GM12878 (cell line): ENCODE measurements around the gene ASIP. TPM values are rescaled to one million over a fixed set of nuclear protein-coding genes. Genes with fewer than 3 reads are reported as not detected.

Experiments used
- ATAC-seq: fragments of 200-7000 bp; cut with Tn5 transposase; 3 replicates; pipeline ENCODE4 v1.9.1; 2020; ENCODE audit warnings: mild to moderate bottlenecking, moderate library complexity
- BruUV-seq: library from RNA; stranded (reverse); fragments of 400-500 nt; replicated peaks from 2 replicates; lab custom pipeline; 2021; lab: Mats Ljungman, UMichigan
- CTCF ChIA-PET: fragments of 300-600 bp; sonication (Branson Sonifier 250); formaldehyde crosslinking; extraction: SDS; loops from one replicate; lab custom pipeline; 2021; ENCODE audit warnings: inconsistent platforms; lab: Yijun Ruan, JAX
- POLR2A ChIA-PET: fragments of 350-600 bp; formaldehyde crosslinking; extraction: SDS; loops from one replicate; lab custom pipeline; 2021; ENCODE audit warnings: inconsistent platforms; lab: Charles Lee
- RAD21 ChIA-PET: fragments of 300-600 bp; sonication (Branson Sonifier 250); formaldehyde crosslinking; loops from one replicate; lab custom pipeline; 2023; ENCODE audit warnings: antibody characterized with exemption; ENCODE audit not compliant: unreplicated experiment; lab: Charles Lee
- SMC1A ChIA-PET: fragments of 300-600 bp; sonication (Branson Sonifier 250); formaldehyde crosslinking; loops from one replicate; lab custom pipeline; 2023; ENCODE audit not compliant: unreplicated experiment, uncharacterized antibody; lab: Charles Lee
- DNase-seq: peaks from one replicate; pipeline ENCODE4 v3.0.0-alpha.2; 2011; ENCODE audit warnings: low read depth, low spot score
- FAIRE-seq: peaks from 3 replicates; lab custom pipeline; 2011; peaks lifted over from hg19 to GRCh38; lab: Jason Lieb, UNC
- H2AFZ ChIP-seq: 2 replicates; pipeline ENCODE4 v1.6.0; 2011; ENCODE audit warnings: low read depth, low read length, control low read depth; ENCODE audit not compliant: control insufficient read depth
- H3K27ac ChIP-seq: 2 replicates; pipeline ENCODE4 v1.5.1; 2011; ENCODE audit warnings: control low read depth; ENCODE audit not compliant: control insufficient read depth, insufficient read depth
- H3K27me3 ChIP-seq, 2 experiments: replicated peaks in 1 of 2; 2 replicates each; pipeline versions ENCODE4 v1.6.0 to v1.6.1; 2011; ENCODE audit warnings: low read length in 1 of 2; ENCODE audit not compliant: control insufficient read depth in 2 of 2, insufficient read depth in 2 of 2
- H3K36me3 ChIP-seq, 2 experiments: 2 replicates each; pipeline ENCODE4 v1.5.1; 2011; ENCODE audit warnings: low read length in 1 of 2; ENCODE audit not compliant: control insufficient read depth in 2 of 2, insufficient read depth in 2 of 2
- H3K4me1 ChIP-seq: 2 replicates; pipeline ENCODE4 v1.6.1; 2011; ENCODE audit warnings: mild to moderate bottlenecking, low read length, moderate library complexity, mixed read lengths; ENCODE audit not compliant: control insufficient read depth, insufficient read depth
- H3K4me2 ChIP-seq: 2 replicates; pipeline ENCODE4 v1.6.0; 2011; ENCODE audit warnings: control low read depth; ENCODE audit not compliant: control insufficient read depth, insufficient read depth
- H3K4me3 ChIP-seq: fragments of 200-600 bp; sonication (generic); 2 replicates; pipeline ENCODE4 v1.5.1; 2016
- H3K79me2 ChIP-seq: 2 replicates; pipeline ENCODE4 v1.6.0; 2011; ENCODE audit warnings: low read length; ENCODE audit not compliant: control insufficient read depth, insufficient read depth
- H3K9ac ChIP-seq: 2 replicates; pipeline ENCODE4 v1.8.0; 2011; ENCODE audit warnings: low read length, control low read depth, mixed read lengths; ENCODE audit not compliant: control insufficient read depth, insufficient read depth
- H3K9me3 ChIP-seq: replicated peaks from 3 replicates; pipeline ENCODE4 v1.5.1; 2011; ENCODE audit warnings: mild to moderate bottlenecking, low read length; ENCODE audit not compliant: control insufficient read depth, insufficient read depth
- H4K20me1 ChIP-seq: 2 replicates; pipeline ENCODE4 v1.6.0; 2011; ENCODE audit not compliant: control insufficient read depth, insufficient read depth
- BCL11A ChIP-seq: IDR thresholded peaks from 2 replicates; pipeline ENCODE4 v1.6.1; 2011; ENCODE audit warnings: low read depth, low read length
- CBX5 ChIP-seq: sonication (generic); IDR thresholded peaks from 2 replicates; pipeline ENCODE4 v1.6.1; 2016; ENCODE audit warnings: low read depth, moderate library complexity, mild to moderate bottlenecking, inconsistent platforms
- HDAC6 ChIP-seq: fragments of 200-600 bp; sonication (generic); IDR thresholded peaks from one replicate; pipeline ENCODE4 v1.8.0; 2017; ENCODE audit warnings: antibody characterized with exemption; ENCODE audit not compliant: unreplicated experiment
- IRF4 ChIP-seq: IDR thresholded peaks from 2 replicates; pipeline ENCODE4 v1.6.1; 2011; ENCODE audit warnings: low read depth, low read length
- KDM1A ChIP-seq: fragments of 200-600 bp; sonication (generic); IDR thresholded peaks from 2 replicates; pipeline ENCODE4 v1.6.1; 2016; ENCODE audit warnings: borderline replicate concordance
- MEF2A ChIP-seq: IDR thresholded peaks from 2 replicates; pipeline ENCODE4 v1.6.1; 2011; ENCODE audit warnings: low read depth, mild to moderate bottlenecking, low read length, moderate library complexity; ENCODE audit not compliant: insufficient read depth
- MTA3 ChIP-seq: IDR thresholded peaks from 2 replicates; pipeline ENCODE4 v1.6.1; 2012; ENCODE audit warnings: low read length, inconsistent platforms, borderline replicate concordance
- MYB ChIP-seq: fragments of 150-350 bp; IDR thresholded peaks from 2 replicates; pipeline ENCODE4 v1.6.1; 2014; ENCODE audit warnings: mild to moderate bottlenecking, low read depth, low read length, borderline replicate concordance
- NRF1 ChIP-seq: conservative IDR thresholded peaks from 2 replicates; pipeline ENCODE4 v1.6.1; 2011; ENCODE audit warnings: mild to moderate bottlenecking, low read depth, low read length, improper control_type of control experiment
- RAD21 ChIP-seq: IDR thresholded peaks from 2 replicates; pipeline ENCODE4 v1.6.1; 2011; ENCODE audit warnings: mild to moderate bottlenecking, low read depth, low read length, moderate library complexity; ENCODE audit not compliant: insufficient read depth
- RBBP5 ChIP-seq: fragments of 200-600 bp; sonication (generic); conservative IDR thresholded peaks from 2 replicates; pipeline ENCODE4 v1.6.1; 2016
- RELA ChIP-seq: fragments of 450-650 bp; IDR thresholded peaks from 2 replicates; pipeline ENCODE4 v1.8.0; 2014; ENCODE audit warnings: borderline replicate concordance; ENCODE audit not compliant: partially characterized antibody
- SIN3A ChIP-seq: IDR thresholded peaks from 2 replicates; pipeline ENCODE4 v1.6.1; 2012; ENCODE audit warnings: low read depth, low read length, improper control_type of control experiment
- SMC3 ChIP-seq: IDR thresholded peaks from 2 replicates; pipeline ENCODE4 v1.6.1; 2011; ENCODE audit warnings: low read length, improper control_type of control experiment, borderline replicate concordance
- SPI1 ChIP-seq: IDR thresholded peaks from 2 replicates; pipeline ENCODE4 v1.6.1; 2011; ENCODE audit warnings: low read depth, mild to moderate bottlenecking, low read length, moderate library complexity, borderline replicate concordance; ENCODE audit not compliant: insufficient read depth
- SUZ12 ChIP-seq: fragments of 200-600 bp; sonication (generic); IDR thresholded peaks from one replicate; pipeline ENCODE4 v1.6.1; 2018; ENCODE audit warnings: antibody characterized with exemption, mild to moderate bottlenecking; ENCODE audit not compliant: unreplicated experiment
- TCF7 ChIP-seq: IDR thresholded peaks from 2 replicates; pipeline ENCODE4 v1.6.1; 2014; ENCODE audit warnings: antibody characterized with exemption, borderline replicate concordance
- WGBS: methylation state at CpG from one replicate; pipeline ENCODE4 v1.1.6; 2016; ENCODE audit warnings: low lambda C conversion rate; ENCODE audit not compliant: insufficient replicate concordance, insufficient coverage; ENCODE audit errors: missing lambda C conversion rate; 5-methylcytosine and 5-hydroxymethylcytosine counted together
- in situ Hi-C: fragments of 300-500 bp; cut with MboI; formaldehyde crosslinking; loops from 9 replicates; pipeline ENCODE4 v1.14.3; 2018; ENCODE audit warnings: mixed read lengths
- intact Hi-C: fragments of 100-400 bp; cut with micrococcal nuclease; formaldehyde crosslinking; loops from one replicate; pipeline ENCODE4 v1.14.2; 2022; ENCODE audit not compliant: unreplicated experiment
- polyA plus RNA-seq, 11 experiments: library from polyadenylated mRNA; depleted of rRNA in 4 of 11; unstranded in 6 of 11; stranded (reverse) in 5 of 11; fragments of >200 nt; fragmentation: Nextera tagmentation in 4 of 11; fragmentation: Illumina TruSeq in 1 of 11; extraction: Ambion mirVana in 4 of 11; extraction: Trizol in 1 of 11; gene quantifications; 1 replicate in 1 of 11; 2 replicates in 10 of 11; pipeline versions ENCODE4 v1.2.1 to v1.2.3, GENCODE V29; 2011 to 2016; ENCODE audit warnings: inconsistent platforms in 2 of 11, missing spikeins in 2 of 11, low read depth in 1 of 11
- total RNA-seq, 4 experiments: library from RNA; depleted of rRNA in 3 of 4; stranded (reverse); fragments of >200 nt in 3 of 4; fragmentation: Illumina TruSeq in 1 of 4; extraction: Trizol in 1 of 4; gene quantifications; 2 replicates each; pipeline versions ENCODE4 v1.2.1 to v1.2.3, GENCODE V29; 2013 to 2021
- TF ChIP-seq, protein P1 (sequence below): IDR thresholded peaks from 2 replicates; pipeline ENCODE4 v1.6.1; 2012; ENCODE audit warnings: low read depth, low read length, improper control_type of control experiment
- TF ChIP-seq, protein P2 (sequence below): IDR thresholded peaks from 2 replicates; pipeline ENCODE4 v1.6.1; 2012; ENCODE audit warnings: low read length, inconsistent platforms

The ASIP gene
- total and polyA plus RNA-seq, 10 of the 15 experiments (the other 5 are each of a cell fraction or from before 2014, with no cell fraction given) = 0.29 TPM; not detected in 9

DNA sequence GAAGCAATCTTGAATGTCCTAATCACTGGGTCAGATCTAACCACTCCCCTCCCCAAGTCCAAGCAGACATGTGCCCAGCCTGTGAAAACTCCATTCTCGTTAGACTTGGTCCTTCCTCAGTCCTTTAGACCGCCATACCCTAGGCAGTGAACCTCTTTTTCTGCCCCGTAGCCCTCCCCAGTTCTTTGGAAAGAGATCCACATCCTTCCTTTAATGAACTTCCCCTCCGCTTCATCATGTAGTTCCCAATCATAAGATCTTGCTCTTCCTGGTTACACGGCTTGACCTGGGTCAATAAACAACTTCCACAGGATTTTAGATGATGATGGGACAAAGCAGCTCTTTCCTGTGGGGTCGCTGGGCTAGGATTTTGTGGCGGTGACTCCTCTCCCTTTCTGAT is 52.4 kb downstream of the ASIP start:
- H3K9ac ChIP-seq = no peak overlapping the region
- BruUV-seq = no TSS peak
- peaks cover 8% of the 10 kb centered on the region for H3K79me2 ChIP-seq
- ChIA-PET RAD21 (no interaction called here), SMC1A (no interaction called here), CTCF (no interaction called here), POLR2A (no interaction called here)
- no peak for DNase-seq
- H4K20me1 ChIP-seq = no peaks in the 10 kb centered on the region
- no peak overlapping the region for H3K4me2 ChIP-seq
- H2AFZ ChIP-seq = no peak overlapping the region
- H3K27ac ChIP-seq = no peak overlapping the region
- no peak for FAIRE-seq
- TF ChIP-seq, protein P1, sequence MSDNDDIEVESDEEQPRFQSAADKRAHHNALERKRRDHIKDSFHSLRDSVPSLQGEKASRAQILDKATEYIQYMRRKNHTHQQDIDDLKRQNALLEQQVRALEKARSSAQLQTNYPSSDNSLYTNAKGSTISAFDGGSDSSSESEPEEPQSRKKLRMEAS = no peak
- TF ChIP-seq IRF4 (no peak), CBX5 (no peak), SMC3 (no peak), SUZ12 (no peak)
- 100% methylated on average over 7 of the region's 7 CpGs for WGBS
- in situ Hi-C loops (no loop called here), intact Hi-C loops (no loop called here)
- H3K4me3 ChIP-seq = no peak overlapping the region
- no peaks in the 10 kb centered on the region for H3K9me3 ChIP-seq
- ATAC-seq = no peak
- peaks cover 35 to 42% of the 10 kb centered on the region in 2 experiments for H3K36me3 ChIP-seq
- H3K4me1 ChIP-seq = no peaks in the 10 kb centered on the region; the same call in 1 of the 2 replicates
- H3K27me3 ChIP-seq = no peaks in the 10 kb centered on the region

DNA sequence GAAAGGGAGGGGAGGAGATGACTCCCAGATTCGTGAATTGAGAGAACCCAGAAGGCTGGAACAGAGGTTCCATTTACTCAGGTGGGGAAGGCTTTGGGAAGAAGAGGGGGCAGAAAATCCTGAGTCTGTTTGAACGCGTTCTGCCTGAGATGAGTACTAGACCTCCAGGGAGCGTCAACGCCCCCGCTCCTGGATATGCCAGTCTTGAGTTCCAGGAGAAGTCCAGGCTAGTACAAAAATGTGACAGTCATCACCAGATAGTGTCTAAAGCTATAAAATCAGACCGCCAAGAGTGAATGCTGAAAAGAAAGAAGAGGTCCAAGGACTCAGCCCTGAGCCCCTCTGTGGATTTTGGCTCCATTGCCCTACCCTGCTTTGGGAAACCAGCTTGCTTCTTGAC is 53.3 kb downstream of the ASIP start:
- no peaks in the 10 kb centered on the region for H3K9me3 ChIP-seq
- no peaks in the 10 kb centered on the region; the same call in 1 of the 2 replicates for H3K4me1 ChIP-seq
- 90% methylated on average over 7 of the region's 7 CpGs for WGBS
- peaks cover 35 to 42% of the 10 kb centered on the region in 2 experiments for H3K36me3 ChIP-seq
- SMC1A ChIA-PET = no interaction called here
- no peak overlapping the region for H2AFZ ChIP-seq
- H3K4me3 ChIP-seq = no peak overlapping the region
- DNase-seq (no peak), ATAC-seq (no peak), FAIRE-seq (no peak)
- RAD21 ChIA-PET = no interaction called here
- no TSS peak for BruUV-seq
- in situ Hi-C loops (no loop called here), intact Hi-C loops (no loop called here)
- no peak overlapping the region for H3K9ac ChIP-seq
- H3K27me3 ChIP-seq = no peaks in the 10 kb centered on the region
- H3K4me2 ChIP-seq = no peak overlapping the region
- H3K27ac ChIP-seq = no peak overlapping the region
- POLR2A ChIA-PET = no interaction called here
- H3K79me2 ChIP-seq = peaks cover 14% of the 10 kb centered on the region
- no peaks in the 10 kb centered on the region for H4K20me1 ChIP-seq
- CTCF ChIA-PET = no interaction called here
- TF ChIP-seq MYB = no peak
- no peak for TF ChIP-seq MEF2A
- TF ChIP-seq KDM1A = no peak
- no peak for TF ChIP-seq SPI1
- no peak for TF ChIP-seq RBBP5
- TF ChIP-seq, protein P2, sequence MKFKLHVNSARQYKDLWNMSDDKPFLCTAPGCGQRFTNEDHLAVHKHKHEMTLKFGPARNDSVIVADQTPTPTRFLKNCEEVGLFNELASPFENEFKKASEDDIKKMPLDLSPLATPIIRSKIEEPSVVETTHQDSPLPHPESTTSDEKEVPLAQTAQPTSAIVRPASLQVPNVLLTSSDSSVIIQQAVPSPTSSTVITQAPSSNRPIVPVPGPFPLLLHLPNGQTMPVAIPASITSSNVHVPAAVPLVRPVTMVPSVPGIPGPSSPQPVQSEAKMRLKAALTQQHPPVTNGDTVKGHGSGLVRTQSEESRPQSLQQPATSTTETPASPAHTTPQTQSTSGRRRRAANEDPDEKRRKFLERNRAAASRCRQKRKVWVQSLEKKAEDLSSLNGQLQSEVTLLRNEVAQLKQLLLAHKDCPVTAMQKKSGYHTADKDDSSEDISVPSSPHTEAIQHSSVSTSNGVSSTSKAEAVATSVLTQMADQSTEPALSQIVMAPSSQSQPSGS = no peak
- no peak for TF ChIP-seq MTA3
- no peak for TF ChIP-seq RAD21
- TF ChIP-seq RELA = no peak
- no peak for TF ChIP-seq TCF7
- TF ChIP-seq NRF1 = no peak
- no peak for TF ChIP-seq HDAC6
- no peak for TF ChIP-seq BCL11A
- no peak for TF ChIP-seq SIN3A
